Measurements from ENCODE around the gene NRAS.

DNA sequence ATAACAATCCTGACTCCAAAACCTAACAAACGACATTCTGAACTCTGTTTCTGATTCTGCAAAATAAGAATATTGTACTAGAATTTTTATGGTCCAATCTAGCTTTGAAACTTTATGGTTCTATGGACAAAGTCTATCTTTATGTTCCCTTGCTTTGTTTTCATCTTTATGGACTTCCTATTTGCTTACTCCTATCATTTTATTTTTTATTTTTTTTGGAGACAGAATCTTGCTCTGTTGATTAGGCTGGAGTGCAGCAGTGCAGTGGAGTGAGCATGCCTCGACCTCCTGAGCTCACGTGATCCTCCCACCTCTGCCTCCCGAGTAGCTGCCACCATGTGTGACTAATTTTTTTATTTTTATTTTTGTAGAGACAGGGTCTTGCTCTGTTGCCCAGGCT is 3.6 kb downstream of the NRAS start:
- no peak for TF ChIP-seq EZH2 (IDR thresholded peaks at IDR 0.05; ENCODE audit: insufficient read depth, poor library complexity, severe bottlenecking)
- TF ChIP-seq EZH2phosphoT487 (IDR thresholded peaks at IDR 0.05; ENCODE audit: insufficient read depth, low read depth), result no peak

Data from GM23248 (cell line).